Heart right ventricle (tissue), 16 donors: ENCODE results near the gene LONRF2. TPM values are rescaled to one million over a fixed set of nuclear protein-coding genes. Genes with fewer than 3 reads are reported as not detected.

Experiments
- ATAC-seq, 8 donors: fragments of 200-7000 bp; cut with Tn5 transposase; one replicate each; pipeline ENCODE4 v1.9.1; 2020; ENCODE audit warnings: mild to moderate bottlenecking in 8 of 8, moderate library complexity in 8 of 8, moderate number of reproducible peaks in 1 of 8
- DNase-seq, 2 donors: peaks; one replicate each; pipeline ENCODE4 v3.0.0-alpha.2; 2020
- H3K27ac ChIP-seq, 10 donors: fragments of 200-600 bp; sonication (generic) in 2 of 10; one replicate each; pipeline versions ENCODE4 v1.5.0 to v1.8.0; 2020 to 2022; ENCODE audit warnings: mild to moderate bottlenecking in 3 of 10
- H3K27me3 ChIP-seq, 7 donors: fragments of 200-600 bp; one replicate each; pipeline ENCODE4 v1.8.0; 2021 to 2022; ENCODE audit warnings: mild to moderate bottlenecking in 2 of 7
- H3K36me3 ChIP-seq, 9 donors: fragments of 200-600 bp; sonication (generic) in 1 of 9; one replicate each; pipeline versions ENCODE4 v1.5.0 to v1.8.0; 2020 to 2022; ENCODE audit warnings: mild to moderate bottlenecking in 2 of 9
- H3K4me1 ChIP-seq, 9 donors: fragments of 200-600 bp; sonication (generic) in 1 of 9; one replicate each; pipeline versions ENCODE4 v1.5.0 to v1.8.0; 2020 to 2022; ENCODE audit warnings: mild to moderate bottlenecking in 4 of 9
- H3K4me3 ChIP-seq, 10 donors: fragments of 200-600 bp; sonication (generic) in 2 of 10; one replicate each; pipeline versions ENCODE4 v1.5.0 to v1.8.0; 2020 to 2022; ENCODE audit warnings: mild to moderate bottlenecking in 7 of 10, moderate library complexity in 2 of 10
- H3K9me3 ChIP-seq, 11 donors: fragments of 200-600 bp in 10 of 11; sonication (generic) in 2 of 11; one replicate each; pipeline versions ENCODE4 v1.5.0 to v1.8.0; 2013 to 2022; ENCODE audit warnings: mild to moderate bottlenecking in 2 of 11, control low read depth in 1 of 11, moderate library complexity in 1 of 11
- WGBS, 2 donors: extraction: QIAGEN DNeasy Blood & Tissue Kit; methylation state at CpG; one replicate each; pipeline ENCODE4 v1.1.7; 2013; ENCODE audit warnings: inconsistent platforms in 1 of 2; 5-methylcytosine and 5-hydroxymethylcytosine counted together
- intact Hi-C, 10 donors: fragments of 100-400 bp; cut with DNase I; formaldehyde crosslinking; loops; one replicate each; pipeline versions ENCODE4 v1.11.1 to v1.14.2; 2022
- polyA plus RNA-seq, 2 donors: library from polyadenylated mRNA; stranded (reverse); fragments of 200-250 nt; gene quantifications; one replicate each; pipeline ENCODE4 v1.2.3, GENCODE V29; 2013
- total RNA-seq, 10 donors: library from RNA; stranded (reverse); fragmentation: NEBNext Ultra II Directional in 3 of 10; extraction: Animal tissue kit (Norgen Biotek cat#: 25700) in 3 of 10; gene quantifications; one replicate each; pipeline versions ENCODE4 v1.2.1 to v1.2.4, GENCODE V29; 2021 to 2023
- TF ChIP-seq, protein P1 (sequence below), 9 donors: fragments of 200-600 bp; sonication (generic) in 2 of 9; IDR thresholded peaks; one replicate each; pipeline versions ENCODE4 v1.5.0 to v1.8.0; 2021 to 2022; ENCODE audit warnings: antibody characterized with exemption in 9 of 9, mild to moderate bottlenecking in 5 of 9, moderate library complexity in 1 of 9
- donor health status: Arrhythmogenic right ventricular cardiomyopathy.
- donor health status: ischemic (EF 13 %, LVEDD 7.1; RV severe dilation, severe dysfunction).
- donor health status: healthy with polysubstance abuse.
- donor health status: DM: no; HTN: yes; CAD: no.
- donor health status: DM: no; HTN: no; CAD: no.
- donor health status: ischemic (EF 25% LVEDD 6.9; RV normal size, moderate dysfunction).
- donor health status: ischemic (EF 25% LVEDD 5.7; RV mildly dilated, moderate dysfunction).
- donor health status: healthy.
- donor health status: DM: yes; HTN: yes; CAD: no.
- donor health status: Ischemic cardiomyopathy.
- donor health status: ischemic (EF 35%, LVEDD 5.7; RV mildly dilated, moderate dysfunction).
- donor health status: nonischemic (EF 11% LVEDD 7.7; RV severe dilation, severe dysfunction).
- donor health status: DM: yes; HTN: yes; CAD: no.
- donor health status: PGD.
- donor health status: ischemic (EF 29% LVEDD 5.4; RV normal size, mild dysfunction).
- donor health status: nonischemic (EF 23%, LVEDD 6.1; RV moderate dilation, normal function).

LONRF2 gene
- total and polyA plus RNA-seq, 12 donors = 0.58 to 33.3 (median 21.4) TPM

DNA sequence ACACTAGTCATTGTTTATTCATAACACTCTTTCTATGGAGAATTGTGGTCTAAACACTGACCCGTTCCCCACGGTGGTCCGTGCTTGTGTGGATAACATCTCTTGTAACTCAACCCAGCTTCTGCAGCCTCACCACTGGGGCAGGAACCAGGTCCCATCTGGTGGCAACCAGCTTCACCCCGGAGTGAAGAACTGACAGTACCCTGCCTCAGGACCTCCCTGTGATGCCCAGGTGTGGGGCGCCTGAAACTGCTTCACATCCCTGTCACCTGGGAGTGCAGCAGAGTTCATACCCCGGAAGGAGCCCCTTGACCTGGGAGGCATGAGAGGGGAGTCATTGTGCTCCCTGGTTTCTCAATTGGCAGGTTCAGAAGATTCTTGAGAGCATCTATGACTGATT lies 81.1 kb downstream of the LONRF2 start:
- TF ChIP-seq, protein P1, sequence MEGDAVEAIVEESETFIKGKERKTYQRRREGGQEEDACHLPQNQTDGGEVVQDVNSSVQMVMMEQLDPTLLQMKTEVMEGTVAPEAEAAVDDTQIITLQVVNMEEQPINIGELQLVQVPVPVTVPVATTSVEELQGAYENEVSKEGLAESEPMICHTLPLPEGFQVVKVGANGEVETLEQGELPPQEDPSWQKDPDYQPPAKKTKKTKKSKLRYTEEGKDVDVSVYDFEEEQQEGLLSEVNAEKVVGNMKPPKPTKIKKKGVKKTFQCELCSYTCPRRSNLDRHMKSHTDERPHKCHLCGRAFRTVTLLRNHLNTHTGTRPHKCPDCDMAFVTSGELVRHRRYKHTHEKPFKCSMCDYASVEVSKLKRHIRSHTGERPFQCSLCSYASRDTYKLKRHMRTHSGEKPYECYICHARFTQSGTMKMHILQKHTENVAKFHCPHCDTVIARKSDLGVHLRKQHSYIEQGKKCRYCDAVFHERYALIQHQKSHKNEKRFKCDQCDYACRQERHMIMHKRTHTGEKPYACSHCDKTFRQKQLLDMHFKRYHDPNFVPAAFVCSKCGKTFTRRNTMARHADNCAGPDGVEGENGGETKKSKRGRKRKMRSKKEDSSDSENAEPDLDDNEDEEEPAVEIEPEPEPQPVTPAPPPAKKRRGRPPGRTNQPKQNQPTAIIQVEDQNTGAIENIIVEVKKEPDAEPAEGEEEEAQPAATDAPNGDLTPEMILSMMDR (IDR thresholded peaks at IDR 0.05) = no peak
- intact Hi-C loops = loop anchor here (2.0 to 10.0 kb wide), 14 partner anchors 64 to 684 kb away; no protein-coding TSS in a partner anchor
- no peaks in the 10 kb centered on the region for H3K27me3 ChIP-seq
- H3K4me1 ChIP-seq = peaks cover 0 to 12% (median 5%) of the 10 kb centered on the region in 9 donors
- DNase-seq = no peak
- WGBS, 2 donors = 92 to 96% methylated on average over 6 of the region's 6 CpGs
- ATAC-seq = no peak
- no peaks in the 10 kb centered on the region for H3K36me3 ChIP-seq
- H3K27ac ChIP-seq = no peak overlapping the region
- no peak overlapping the region for H3K4me3 ChIP-seq
- no peaks in the 10 kb centered on the region for H3K9me3 ChIP-seq

DNA sequence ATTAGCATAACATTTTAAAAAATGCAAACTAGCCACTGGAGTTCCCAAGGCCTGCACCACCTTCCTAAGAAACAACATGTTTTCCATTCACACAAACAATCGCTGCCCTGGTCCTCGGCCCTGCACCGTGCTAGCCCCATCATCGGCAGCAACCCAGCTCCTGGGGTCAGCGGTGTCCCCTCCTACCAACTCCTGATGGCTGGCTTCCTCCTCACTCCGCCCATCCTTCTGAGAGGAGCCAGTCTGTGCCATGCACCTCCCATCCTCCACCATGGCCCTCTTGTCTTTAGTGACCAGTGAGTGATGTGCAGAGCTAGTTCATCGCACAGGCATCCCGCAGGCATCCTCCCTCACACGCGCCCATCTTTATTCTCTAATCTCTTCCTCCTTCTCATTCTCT lies 81.9 kb downstream of the LONRF2 start:
- TF ChIP-seq, protein P1 (IDR thresholded peaks at IDR 0.05) = no peak
- no peak for ATAC-seq
- Histone ChIP-seq H3K4me3 (no peak overlapping the region), H3K9me3 (no peaks in the 10 kb centered on the region), H3K27me3 (no peaks in the 10 kb centered on the region), H3K27ac (no peak overlapping the region), H3K4me1 (peaks cover 0 to 12% (median 5%) of the 10 kb centered on the region in 9 donors), H3K36me3 (no peaks in the 10 kb centered on the region)
- intact Hi-C loops = loop anchor here (2.0 to 10.0 kb wide), 14 partner anchors 63 to 683 kb away; no protein-coding TSS in a partner anchor
- no peak for DNase-seq
- 89 to 91% methylated on average over 10 of the region's 10 CpGs for WGBS, 2 donors

DNA sequence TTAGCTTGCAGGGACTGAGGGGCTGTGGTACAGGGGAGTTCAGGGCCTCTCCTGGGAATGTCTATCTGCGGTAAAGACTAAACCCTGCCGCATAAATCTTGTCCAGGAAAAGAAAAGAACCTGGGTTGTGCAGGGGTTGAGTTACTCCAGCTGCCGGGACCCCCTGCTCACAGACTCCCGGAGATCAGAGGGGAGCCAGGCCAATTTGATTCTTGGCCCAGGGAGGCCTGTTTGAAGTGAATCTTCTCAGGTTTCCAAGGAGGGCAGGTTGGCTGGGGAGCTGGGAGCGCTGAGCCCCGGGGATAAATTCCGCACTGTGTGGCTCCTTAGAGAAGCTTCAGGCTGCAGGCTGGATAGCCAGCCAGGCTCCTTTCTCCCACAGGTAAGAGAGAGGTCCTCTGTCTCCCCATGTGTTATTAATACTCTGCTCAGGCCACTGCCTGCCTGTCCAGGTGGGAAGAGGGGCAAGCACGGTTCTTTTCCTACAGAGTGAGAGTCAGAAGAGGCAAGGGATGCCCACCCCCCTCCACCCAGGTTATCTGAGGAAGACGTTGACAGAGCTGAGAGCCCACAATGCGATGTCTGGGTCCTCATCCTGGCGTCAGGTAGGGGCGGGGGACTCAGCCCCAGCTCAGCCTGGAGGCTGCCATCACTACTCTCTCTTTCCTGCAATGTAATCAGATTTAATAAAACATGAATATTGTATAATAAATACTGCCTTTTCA lies 82.7 kb downstream of the LONRF2 start:
- Histone ChIP-seq H3K27me3 (no peaks in the 10 kb centered on the region), H3K4me3 (no peak overlapping the region), H3K9me3 (no peaks in the 10 kb centered on the region), H3K4me1 (peaks cover 0 to 12% (median 5%) of the 10 kb centered on the region in 9 donors), H3K27ac (no peak overlapping the region), H3K36me3 (no peaks in the 10 kb centered on the region)
- TF ChIP-seq, protein P1 (IDR thresholded peaks at IDR 0.05) = no peak
- no peak for DNase-seq
- intact Hi-C loops = loop anchor here (2.0 to 10.0 kb wide), 14 partner anchors 62 to 682 kb away; no protein-coding TSS in a partner anchor
- WGBS, 2 donors = 76 to 77% methylated on average over 12 of the region's 12 CpGs
- ATAC-seq = no peak

DNA sequence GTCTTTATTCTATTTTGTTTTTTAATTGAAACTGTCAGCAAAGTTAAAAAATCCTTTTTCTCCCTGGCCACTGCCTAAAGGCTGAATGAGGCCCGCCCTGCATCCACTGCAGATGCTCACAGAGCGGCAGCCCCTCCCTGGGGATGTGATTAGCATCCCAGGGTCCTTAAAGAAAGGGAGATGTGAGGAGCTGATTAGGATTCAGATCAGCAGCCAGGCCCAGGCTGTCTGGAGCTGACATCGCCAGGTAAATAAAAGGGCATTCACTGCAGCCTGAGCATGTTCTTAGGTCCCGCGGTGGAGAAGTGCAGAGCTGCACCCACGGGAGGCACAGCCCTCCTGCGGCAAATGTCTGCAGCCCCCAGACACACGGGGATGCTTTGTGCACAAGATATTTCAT lies 83.8 kb downstream of the LONRF2 start:
- Histone ChIP-seq H3K4me3 (no peak overlapping the region), H3K27me3 (no peaks in the 10 kb centered on the region), H3K4me1 (peaks cover 0 to 12% (median 5%) of the 10 kb centered on the region in 9 donors), H3K27ac (no peak overlapping the region), H3K36me3 (no peaks in the 10 kb centered on the region), H3K9me3 (no peaks in the 10 kb centered on the region)
- intact Hi-C loops = loop anchor here in 1 of 10 donors (10.0 kb wide), 1 partner anchor 124 kb away; no protein-coding TSS in a partner anchor
- TF ChIP-seq, protein P1 (IDR thresholded peaks at IDR 0.05) = no peak
- no peak for ATAC-seq
- no peak for DNase-seq
- 83 to 85% methylated on average over 8 of the region's 8 CpGs for WGBS, 2 donors
